K562 (cell line): ENCODE results near the gene ITPR1. TPM values are rescaled to one million over a fixed set of nuclear protein-coding genes. Genes with fewer than 3 reads are reported as not detected.

Experiments used
- C11orf30 ChIP-seq: fragments of 450-650 bp; IDR thresholded peaks from 2 replicates; pipeline ENCODE4 v1.6.1; 2016; ENCODE audit warnings: low read depth, mild to moderate bottlenecking
- CBFA2T2 ChIP-seq: fragments of 450-650 bp; conservative IDR thresholded peaks from 2 replicates; pipeline ENCODE4 v1.6.1; 2017; ENCODE audit warnings: mild to moderate bottlenecking
- CREM ChIP-seq: IDR thresholded peaks from 2 replicates; pipeline ENCODE4 v1.6.1; 2014; ENCODE audit warnings: antibody characterized with exemption, low read depth
- FOXK2 ChIP-seq, 2 experiments: fragments of 450-650 bp; IDR thresholded peaks in 1 of 2; conservative IDR thresholded peaks in 1 of 2; 2 replicates each; pipeline ENCODE4 v1.6.1; 2016; ENCODE audit warnings: low read depth in 2 of 2, mild to moderate bottlenecking in 1 of 2
- MITF ChIP-seq: IDR thresholded peaks from 2 replicates; pipeline ENCODE4 v1.6.1; 2014; ENCODE audit warnings: antibody characterized with exemption
- NFIC ChIP-seq: fragments of 450-650 bp; IDR thresholded peaks from 2 replicates; pipeline ENCODE4 v1.6.1; 2017; ENCODE audit warnings: mild to moderate bottlenecking, inconsistent platforms
- NR2C2 ChIP-seq, 2 experiments: fragments of 200-800 bp in 1 of 2; sonication (Bioruptor generic) in 1 of 2; sonication (generic) in 1 of 2; formaldehyde crosslinking in 1 of 2; IDR thresholded peaks; 2 replicates each; pipeline versions ENCODE4 v1.6.1 to v1.8.0; 2016 to 2022; ENCODE audit warnings: mild to moderate bottlenecking in 1 of 2, missing compliant biosample characterization in 1 of 2, missing genetic modification characterization in 1 of 2, missing genetic modification reagents in 1 of 2
- POLR2G ChIP-seq: fragments of 200-400 bp; formaldehyde crosslinking; IDR thresholded peaks from 2 replicates; pipeline ENCODE4 v1.6.1; 2017; ENCODE audit warnings: low read depth, mild to moderate bottlenecking, antibody characterized with exemption, low read length, moderate library complexity
- RAD21 ChIP-seq, 2 experiments: fragments of 250-450 bp in 1 of 2; fragments of 450-650 bp in 1 of 2; sonication (Bioruptor Pico) in 1 of 2; formaldehyde crosslinking in 1 of 2; IDR thresholded peaks in 1 of 2; conservative IDR thresholded peaks in 1 of 2; 2 replicates each; pipeline versions ENCODE4 v1.4.0 to v1.8.0; 2020 to 2022; ENCODE audit warnings: mild to moderate bottlenecking in 2 of 2, moderate library complexity in 1 of 2
- SPI1 ChIP-seq: IDR thresholded peaks from 2 replicates; pipeline ENCODE4 v1.6.1; 2011; ENCODE audit warnings: low read depth, low read length, control low read depth, borderline replicate concordance
- ZBTB40 ChIP-seq, 2 experiments: fragments of 450-650 bp in 1 of 2; sonication (generic) in 1 of 2; formaldehyde crosslinking in 1 of 2; IDR thresholded peaks; 2 replicates each; pipeline versions ENCODE4 v1.7.1 to v1.9.0; 2016 to 2022; ENCODE audit warnings: inconsistent platforms in 1 of 2, mild to moderate bottlenecking in 1 of 2, missing genetic modification reagents in 1 of 2
- ZFP91 ChIP-seq: sonication (generic); formaldehyde crosslinking; IDR thresholded peaks from 2 replicates; pipeline ENCODE4 v1.8.0; 2022; ENCODE audit warnings: mild to moderate bottlenecking, missing genetic modification reagents
- ZNF311 ChIP-seq: fragments of 250-450 bp; sonication (Bioruptor Pico); IDR thresholded peaks from 2 replicates; pipeline ENCODE4 v1.4.0; 2020; ENCODE audit warnings: mild to moderate bottlenecking, moderate library complexity
- polyA plus RNA-seq, 8 experiments: library from polyadenylated mRNA; depleted of rRNA in 4 of 8; stranded (reverse) in 5 of 8; unstranded in 3 of 8; fragments of >200 nt; fragmentation: Nextera tagmentation in 2 of 8; fragmentation: Illumina TruSeq in 1 of 8; extraction: Ambion mirVana in 2 of 8; extraction: Trizol in 1 of 8; gene quantifications; 2 replicates each; pipeline versions ENCODE4 v1.2.1 to v1.2.3, GENCODE V29; 2011 to 2014; ENCODE audit warnings: inconsistent platforms in 1 of 8, missing spikeins in 1 of 8
- total RNA-seq, 7 experiments: library from RNA; depleted of rRNA in 6 of 7; stranded (reverse); fragments of >200 nt in 6 of 7; fragmentation: Illumina TruSeq in 2 of 7; extraction: Trizol in 2 of 7; gene quantifications; 2 replicates each; pipeline versions ENCODE4 v1.2.1 to v1.2.3, GENCODE V29; 2011 to 2021; ENCODE audit warnings: low replicate concordance in 1 of 7

ITPR1 gene
- total and polyA plus RNA-seq, 9 of the 15 experiments (the other 6 are each of a cell fraction or from before 2014, with no cell fraction given): 22.4 to 40.0 (median 27.4) TPM

- no peak for TF ChIP-seq C11orf30
- peak; percentile 83 for TF ChIP-seq CBFA2T2
- peak; percentile 89; the same call in 1 of the 2 replicates for TF ChIP-seq CREM
- TF ChIP-seq POLR2G: 0 out of 2 replicates have a peak, but pooled peaks have one; percentile 31
- no peak for TF ChIP-seq ZFP91 (CRISPR knock-in tag)
- no peak for TF ChIP-seq MITF
- peak in 1 of 2 experiments; percentile 17; a peak in 1 of 4 replicates for TF ChIP-seq RAD21 (CRISPR knock-in tag; conservative IDR thresholded peaks at IDR 0.05 in 1 of 2, IDR thresholded peaks at IDR 0.05 in 1 of 2)
- 0 out of 2 replicates have a peak, but pooled peaks have one; percentile 1 for TF ChIP-seq SPI1
- peak; percentile 73 for TF ChIP-seq ZBTB40 (IDR thresholded peaks at IDR 0.05)
- TF ChIP-seq ZBTB40 (CRISPR knock-in tag; IDR thresholded peaks at IDR 0.05): no peak
- TF ChIP-seq NFIC: peak; percentile 95
- peak; percentile 37; the same call in 1 of the 2 replicates for TF ChIP-seq NR2C2 (CRISPR knock-in tag; IDR thresholded peaks at IDR 0.05)
- peak; percentile 91 for TF ChIP-seq NR2C2 (tag; IDR thresholded peaks at IDR 0.05)
- peak; percentile 75 for TF ChIP-seq ZNF311 (CRISPR knock-in tag)
- TF ChIP-seq FOXK2 (conservative IDR thresholded peaks at IDR 0.05 in 1 of 2, IDR thresholded peaks at IDR 0.05 in 1 of 2; ENCODE audit: low read depth in 2 of 2): peak; percentile 88 to 92
Observed at GRCh38 chr3:4741404-4742307, 248.5 kb downstream of the ITPR1 start (continued).
